Measurements from ENCODE around the gene SUFU. TPM values are rescaled to one million over a fixed set of nuclear protein-coding genes. Genes with fewer than 3 reads are reported as not detected.

SUFU gene
- total and polyA plus RNA-seq, 8 donors, result 0.29 to 26.3 (median 3.7) TPM

DNA sequence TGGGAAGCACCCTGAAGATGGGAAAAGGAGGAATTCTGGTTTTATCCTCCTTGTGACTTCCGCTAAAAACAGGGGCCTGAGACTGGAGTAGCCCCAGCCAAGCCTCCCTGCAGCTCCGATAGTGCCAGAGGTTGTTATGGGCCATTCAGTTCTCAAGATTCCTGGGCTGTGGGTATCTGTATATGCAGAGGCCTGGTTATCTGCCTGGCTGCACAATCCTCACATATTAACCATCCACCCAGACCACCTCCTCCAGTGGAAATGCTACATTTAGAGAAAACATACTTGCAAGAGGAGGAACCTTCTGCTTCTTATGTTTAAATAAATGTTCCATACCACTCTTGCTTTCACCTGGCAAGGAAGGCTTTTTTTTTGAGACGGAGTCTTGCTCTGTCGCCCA, 175.8 kb downstream of the SUFU start:
- no peak overlapping the region for H3K4me3 ChIP-seq
- WGBS, 5 donors, result 96 to 99% (median 98%) methylated on average over 4 of the region's 4 CpGs
- H3K9me3 ChIP-seq, result no peaks in the 10 kb centered on the region
- TF ChIP-seq POLR2AphosphoS5 (IDR thresholded peaks at IDR 0.05) (no peak), EP300 (IDR thresholded peaks at IDR 0.05) (no peak), POLR2A (IDR thresholded peaks at IDR 0.05) (no peak)
- TF ChIP-seq, protein P1, sequence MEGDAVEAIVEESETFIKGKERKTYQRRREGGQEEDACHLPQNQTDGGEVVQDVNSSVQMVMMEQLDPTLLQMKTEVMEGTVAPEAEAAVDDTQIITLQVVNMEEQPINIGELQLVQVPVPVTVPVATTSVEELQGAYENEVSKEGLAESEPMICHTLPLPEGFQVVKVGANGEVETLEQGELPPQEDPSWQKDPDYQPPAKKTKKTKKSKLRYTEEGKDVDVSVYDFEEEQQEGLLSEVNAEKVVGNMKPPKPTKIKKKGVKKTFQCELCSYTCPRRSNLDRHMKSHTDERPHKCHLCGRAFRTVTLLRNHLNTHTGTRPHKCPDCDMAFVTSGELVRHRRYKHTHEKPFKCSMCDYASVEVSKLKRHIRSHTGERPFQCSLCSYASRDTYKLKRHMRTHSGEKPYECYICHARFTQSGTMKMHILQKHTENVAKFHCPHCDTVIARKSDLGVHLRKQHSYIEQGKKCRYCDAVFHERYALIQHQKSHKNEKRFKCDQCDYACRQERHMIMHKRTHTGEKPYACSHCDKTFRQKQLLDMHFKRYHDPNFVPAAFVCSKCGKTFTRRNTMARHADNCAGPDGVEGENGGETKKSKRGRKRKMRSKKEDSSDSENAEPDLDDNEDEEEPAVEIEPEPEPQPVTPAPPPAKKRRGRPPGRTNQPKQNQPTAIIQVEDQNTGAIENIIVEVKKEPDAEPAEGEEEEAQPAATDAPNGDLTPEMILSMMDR (IDR thresholded peaks at IDR 0.05), result no peak
- H3K27me3 ChIP-seq, result no peaks in the 10 kb centered on the region
- peak overlapping the region in 1 of 5 donors; percentile 41 for H3K27ac ChIP-seq
- intact Hi-C loops (cut with DNase I; ENCODE audit: low total_unique reads), result no loop called here
- no peak for DNase-seq
- peaks cover 0 to 32% (median 14%) of the 10 kb centered on the region in 4 donors for H3K36me3 ChIP-seq
- H3K4me1 ChIP-seq, result peaks cover 18 to 48% (median 48%) of the 10 kb centered on the region in 4 donors

DNA sequence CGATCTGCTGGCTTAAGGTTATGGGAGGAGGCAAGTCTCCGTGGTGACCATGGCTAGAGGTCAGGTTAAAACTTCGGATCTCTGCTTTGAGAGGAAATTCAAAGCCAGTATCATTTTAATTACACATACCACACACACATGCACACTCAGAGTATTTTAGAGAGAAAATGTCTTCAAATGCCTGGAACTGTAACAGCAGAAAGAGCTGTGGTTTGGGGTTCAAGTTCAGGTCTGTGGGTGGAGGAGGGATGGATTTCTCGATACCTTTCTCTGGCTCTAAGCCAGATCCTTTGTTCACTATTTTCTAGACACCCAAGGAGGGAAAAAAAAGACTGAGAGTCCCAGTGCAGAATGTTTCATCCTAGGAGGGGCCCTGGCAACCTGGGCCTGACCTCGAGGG, 177.9 kb downstream of the SUFU start:
- H3K9me3 ChIP-seq, result no peaks in the 10 kb centered on the region
- H3K36me3 ChIP-seq, result peaks cover 0 to 46% (median 24%) of the 10 kb centered on the region in 4 donors
- no peak overlapping the region for H3K27ac ChIP-seq
- TF ChIP-seq, protein P1 (IDR thresholded peaks at IDR 0.05), result no peak
- TF ChIP-seq POLR2A (IDR thresholded peaks at IDR 0.05) (no peak), EP300 (IDR thresholded peaks at IDR 0.05) (no peak)
- no peak overlapping the region for H3K4me3 ChIP-seq
- H3K27me3 ChIP-seq, result no peaks in the 10 kb centered on the region
- WGBS, 5 donors, result 82 to 84% (median 82%) methylated on average over 5 of the region's 5 CpGs
- peaks cover 6 to 27% (median 27%) of the 10 kb centered on the region in 4 donors for H3K4me1 ChIP-seq
- intact Hi-C loops (cut with DNase I; ENCODE audit: low total_unique reads), result no loop called here
- DNase-seq, result no peak

DNA sequence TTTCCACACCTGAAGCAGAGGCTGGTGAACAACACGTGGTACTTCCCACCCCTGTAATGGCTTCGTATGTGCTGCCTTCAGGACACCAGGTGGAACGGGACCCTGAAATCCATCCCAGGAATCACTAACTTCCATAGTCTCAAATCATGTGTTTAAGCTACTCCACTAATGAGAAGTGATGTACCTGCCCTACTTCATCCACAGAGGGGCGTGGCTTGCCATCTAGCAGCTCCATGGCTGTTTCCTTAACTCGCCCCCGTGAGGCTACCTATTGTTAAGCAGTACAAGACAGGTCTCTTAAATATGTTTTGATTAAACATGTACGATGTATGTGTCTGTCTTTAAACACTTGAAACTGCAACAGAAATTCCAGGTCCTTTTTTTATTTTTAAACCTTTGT, 178.6 kb downstream of the SUFU start:
- H3K4me1 ChIP-seq, result peaks cover 6 to 20% (median 20%) of the 10 kb centered on the region in 4 donors
- no peaks in the 10 kb centered on the region for H3K9me3 ChIP-seq
- WGBS, 5 donors, result 71 to 83% (median 82%) methylated on average over 7 of the region's 7 CpGs
- H3K4me3 ChIP-seq, result no peak overlapping the region
- peaks cover 0 to 49% (median 28%) of the 10 kb centered on the region in 4 donors for H3K36me3 ChIP-seq
- no peak overlapping the region for H3K27ac ChIP-seq
- DNase-seq, result no peak
- intact Hi-C loops (cut with DNase I; ENCODE audit: low total_unique reads), result no loop called here
- TF ChIP-seq, protein P1 (IDR thresholded peaks at IDR 0.05), result peak in 1 of 7 experiments; percentile 8
- TF ChIP-seq EP300 (IDR thresholded peaks at IDR 0.05), result no peak
- no peaks in the 10 kb centered on the region for H3K27me3 ChIP-seq

DNA sequence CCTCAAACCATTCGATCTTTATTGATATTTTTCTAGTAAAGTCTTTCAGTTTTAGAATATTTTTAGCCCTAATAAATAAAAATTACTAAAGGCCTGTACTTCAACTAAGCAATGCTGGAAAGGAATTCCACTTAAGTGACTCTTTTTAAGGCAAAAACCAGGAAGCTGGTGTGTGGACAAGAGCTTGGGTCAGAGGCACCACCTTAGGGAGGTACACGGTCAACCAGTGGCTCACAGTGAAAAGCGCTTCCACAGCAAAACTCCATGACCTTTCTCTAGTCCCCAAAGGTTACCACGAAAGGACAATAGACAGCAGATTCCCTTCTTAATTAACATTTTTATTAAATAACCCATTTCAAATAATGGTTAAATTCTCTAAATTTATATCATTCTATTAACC, 179.2 kb downstream of the SUFU start:
- 85 to 93% (median 91%) methylated on average over 4 of the region's 4 CpGs for WGBS, 5 donors
- H3K36me3 ChIP-seq, result peaks cover 0 to 53% (median 29%) of the 10 kb centered on the region in 4 donors
- H3K27me3 ChIP-seq, result no peaks in the 10 kb centered on the region
- no peak overlapping the region for H3K27ac ChIP-seq
- intact Hi-C loops (cut with DNase I; ENCODE audit: low total_unique reads), result no loop called here
- H3K9me3 ChIP-seq, result no peaks in the 10 kb centered on the region
- H3K4me1 ChIP-seq, result peaks cover 6 to 14% (median 14%) of the 10 kb centered on the region in 4 donors
- no peak for DNase-seq
- TF ChIP-seq POLR2A (IDR thresholded peaks at IDR 0.05) (no peak), POLR2AphosphoS5 (IDR thresholded peaks at IDR 0.05) (no peak), EP300 (IDR thresholded peaks at IDR 0.05) (no peak)
- TF ChIP-seq, protein P1 (IDR thresholded peaks at IDR 0.05), result no peak
- H3K4me3 ChIP-seq, result no peak overlapping the region

Small RNA genes lying within 50 kb of the gene (small RNA-seq; reads per million reads assigned to genes)
- gene RNU6-43P, result 0 reads per million in 4 donors

Other genes starting within 250 kb of the SUFU start
- gene NFKB2, start 108.3 kb upstream of the SUFU start, total RNA-seq, result 10 to 100 TPM in 4 of 5 donors, 1 to 10 TPM in 1; 9.7 to 84.0 (median 26.7) TPM
- gene NFKB2, start 108.3 kb upstream of the SUFU start, polyA plus RNA-seq, result 10 to 100 TPM; 19.2 to 25.6 (median 20.0) TPM
- 10 to 100 TPM; 24.5 to 74.7 (median 24.6) TPM for gene PSD, start 85.2 kb upstream of the SUFU start, total RNA-seq
- 10 to 100 TPM in 1 of 3 donors, 1 to 10 TPM in 2; 2.2 to 10.4 (median 2.3) TPM for gene PSD, start 85.2 kb upstream of the SUFU start, polyA plus RNA-seq
- gene FBXL15, start 83.1 kb upstream of the SUFU start, total RNA-seq, result 100 to 1,000 TPM in 1 of 5 donors, 10 to 100 TPM in 2, 1 to 10 TPM in 2; 3.5 to 315 (median 15.6) TPM
- gene FBXL15, start 83.1 kb upstream of the SUFU start, polyA plus RNA-seq, result 10 to 100 TPM; 19.2 to 21.4 (median 20.4) TPM
- gene CUEDC2, start 71.4 kb upstream of the SUFU start, total RNA-seq, result 100 to 1,000 TPM in 1 of 5 donors, 10 to 100 TPM in 4; 15.9 to 145 (median 31.8) TPM
- 10 to 100 TPM; 48.6 to 59.2 (median 49.2) TPM for gene CUEDC2, start 71.4 kb upstream of the SUFU start, polyA plus RNA-seq
- gene C10orf95, start 52.4 kb upstream of the SUFU start, total RNA-seq, result 1 to 10 TPM in 1 of 5 donors, not detected in 4; 8.0 TPM
- under 1 TPM; 0.46 to 0.62 (median 0.53) TPM for gene C10orf95, start 52.4 kb upstream of the SUFU start, polyA plus RNA-seq
- 100 to 1,000 TPM in 1 of 5 donors, 10 to 100 TPM in 4; 46.9 to 277 (median 64.3) TPM for gene ACTR1A, start 1.3 kb upstream of the SUFU start, total RNA-seq
- gene ACTR1A, start 1.3 kb upstream of the SUFU start, polyA plus RNA-seq, result 10 to 100 TPM; 41.5 to 60.7 (median 43.9) TPM
- gene TRIM8, start 140.5 kb downstream of the SUFU start, total RNA-seq, result 100 to 1,000 TPM in 3 of 5 donors, 10 to 100 TPM in 2; 40.0 to 253 (median 149) TPM
- gene TRIM8, start 140.5 kb downstream of the SUFU start, polyA plus RNA-seq, result 10 to 100 TPM; 45.6 to 83.2 (median 68.4) TPM
- gene ARL3, start 210.4 kb downstream of the SUFU start, total RNA-seq, result 1 to 10 TPM in 4 of 5 donors, under 1 TPM in 1; 0.58 to 8.4 (median 3.1) TPM
- gene ARL3, start 210.4 kb downstream of the SUFU start, polyA plus RNA-seq, result 10 to 100 TPM in 2 of 3 donors, 1 to 10 TPM in 1; 8.9 to 17.0 (median 11.7) TPM
- 100 to 1,000 TPM in 1 of 5 donors, 10 to 100 TPM in 3, 1 to 10 TPM in 1; 8.7 to 267 (median 13.2) TPM for gene SFXN2, start 210.7 kb downstream of the SUFU start, total RNA-seq
- gene SFXN2, start 210.7 kb downstream of the SUFU start, polyA plus RNA-seq, result 10 to 100 TPM in 1 of 3 donors, 1 to 10 TPM in 2; 4.7 to 10.7 (median 7.5) TPM
- 100 to 1,000 TPM in 1 of 5 donors, 10 to 100 TPM in 4; 25.5 to 140 (median 43.3) TPM for gene WBP1L, start 240.0 kb downstream of the SUFU start, total RNA-seq
- 10 to 100 TPM; 15.1 to 27.5 (median 25.4) TPM for gene WBP1L, start 240.0 kb downstream of the SUFU start, polyA plus RNA-seq

Measured in stomach (tissue), 9 donors.